Heart left ventricle (tissue), 13 donors: Measurements from ENCODE around the gene HTR3C.

Experiments
- POLR2A ChIP-seq, 2 donors: fragments of 450-650 bp; IDR thresholded peaks; one replicate each; pipeline ENCODE4 v1.6.1; 2017; ENCODE audit warnings: antibody characterized with exemption in 2 of 2, mild to moderate bottlenecking in 2 of 2, moderate library complexity in 2 of 2
- TF ChIP-seq, protein P1 (sequence below), 12 donors: fragments of 200-600 bp; sonication (generic) in 4 of 12; IDR thresholded peaks; one replicate each; pipeline versions ENCODE4 v1.5.0 to v1.8.0; 2018 to 2022; ENCODE audit warnings: antibody characterized with exemption in 12 of 12, mild to moderate bottlenecking in 5 of 12
- donor health status: ischemic (EF 13 %, LVEDD 7.1; RV severe dilation, severe dysfunction).
- donor health status: DM: no; HTN: yes; CAD: no.
- donor health status: DM: no; HTN: no; CAD: no.
- donor health status: ischemic (EF 25% LVEDD 6.9; RV normal size, moderate dysfunction).
- donor health status: ischemic (EF 25% LVEDD 5.7; RV mildly dilated, moderate dysfunction).
- donor health status: ischemic (EF 35%, LVEDD 5.7; RV mildly dilated, moderate dysfunction).
- donor health status: nonischemic (EF 11% LVEDD 7.7; RV severe dilation, severe dysfunction).
- donor health status: DM: yes; HTN: yes; CAD: no.
- donor health status: PGD.
- donor health status: ischemic (EF 29% LVEDD 5.4; RV normal size, mild dysfunction).
- donor health status: nonischemic (EF 23%, LVEDD 6.1; RV moderate dilation, normal function).

- TF ChIP-seq, protein P1, sequence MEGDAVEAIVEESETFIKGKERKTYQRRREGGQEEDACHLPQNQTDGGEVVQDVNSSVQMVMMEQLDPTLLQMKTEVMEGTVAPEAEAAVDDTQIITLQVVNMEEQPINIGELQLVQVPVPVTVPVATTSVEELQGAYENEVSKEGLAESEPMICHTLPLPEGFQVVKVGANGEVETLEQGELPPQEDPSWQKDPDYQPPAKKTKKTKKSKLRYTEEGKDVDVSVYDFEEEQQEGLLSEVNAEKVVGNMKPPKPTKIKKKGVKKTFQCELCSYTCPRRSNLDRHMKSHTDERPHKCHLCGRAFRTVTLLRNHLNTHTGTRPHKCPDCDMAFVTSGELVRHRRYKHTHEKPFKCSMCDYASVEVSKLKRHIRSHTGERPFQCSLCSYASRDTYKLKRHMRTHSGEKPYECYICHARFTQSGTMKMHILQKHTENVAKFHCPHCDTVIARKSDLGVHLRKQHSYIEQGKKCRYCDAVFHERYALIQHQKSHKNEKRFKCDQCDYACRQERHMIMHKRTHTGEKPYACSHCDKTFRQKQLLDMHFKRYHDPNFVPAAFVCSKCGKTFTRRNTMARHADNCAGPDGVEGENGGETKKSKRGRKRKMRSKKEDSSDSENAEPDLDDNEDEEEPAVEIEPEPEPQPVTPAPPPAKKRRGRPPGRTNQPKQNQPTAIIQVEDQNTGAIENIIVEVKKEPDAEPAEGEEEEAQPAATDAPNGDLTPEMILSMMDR (IDR thresholded peaks at IDR 0.05) = no peak
- TF ChIP-seq POLR2A (IDR thresholded peaks at IDR 0.05) = no peak
Measured at GRCh38 chr3:184029443-184029842, 23.4 kb upstream of the HTR3C start.
